Mucosa of descending colon (tissue), 3 donors: ENCODE measurements around the gene LMO7. TPM values are rescaled to one million over a fixed set of nuclear protein-coding genes. Genes with fewer than 3 reads are reported as not detected.

Source experiments
- ATAC-seq: fragments of 200-7000 bp; cut with Tn5 transposase; one replicate; pipeline ENCODE4 v1.9.1; 2020; ENCODE audit warnings: mild to moderate bottlenecking, moderate library complexity
- DNase-seq, 3 donors: peaks; one replicate each; pipeline ENCODE4 v3.0.0-alpha.2; 2020
- H3K36me3 ChIP-seq: fragments of 200-600 bp; one replicate; pipeline ENCODE4 v1.8.0; 2021; ENCODE audit warnings: low read depth, mild to moderate bottlenecking
- H3K4me1 ChIP-seq: fragments of 200-600 bp; one replicate; pipeline ENCODE4 v1.8.0; 2021; ENCODE audit warnings: low read depth, mild to moderate bottlenecking
- H3K4me3 ChIP-seq: fragments of 200-600 bp; one replicate; pipeline ENCODE4 v1.8.0; 2021; ENCODE audit warnings: mild to moderate bottlenecking
- H3K9me3 ChIP-seq: fragments of 200-600 bp; one replicate; pipeline ENCODE4 v1.8.0; 2021; ENCODE audit warnings: mild to moderate bottlenecking
- intact Hi-C, 2 donors: fragments of 100-400 bp; cut with DNase I in 1 of 2; cut with micrococcal nuclease in 1 of 2; formaldehyde crosslinking; loops; one replicate each; pipeline versions ENCODE4 v1.11.0 to v1.11.1; 2022; cut with DNase I, micrococcal nuclease
- total RNA-seq, 3 donors: library from RNA; stranded (reverse); fragmentation: NEBNext Ultra II Directional in 2 of 3; extraction: Animal tissue kit (Norgen Biotek cat#: 25700) in 2 of 3; gene quantifications; one replicate each; pipeline versions ENCODE4 v1.2.1 to v1.2.4, GENCODE V29; 2021 to 2023
- TF ChIP-seq, protein P1 (sequence below): fragments of 200-600 bp; IDR thresholded peaks from one replicate; pipeline ENCODE4 v1.8.0; 2022; ENCODE audit warnings: antibody characterized with exemption, mild to moderate bottlenecking
- donor health status: DM: no; HTN: no; CAD: no; lungs with moderate emphysema.
- donor health status: DM: no; HTN: no; CAD: no.
- donor health status: DM: no; HTN: yes; CAD: no.

LMO7 gene
- total RNA-seq, 3 donors from 2014 or later: 127 to 243 (median 212) TPM

DNA sequence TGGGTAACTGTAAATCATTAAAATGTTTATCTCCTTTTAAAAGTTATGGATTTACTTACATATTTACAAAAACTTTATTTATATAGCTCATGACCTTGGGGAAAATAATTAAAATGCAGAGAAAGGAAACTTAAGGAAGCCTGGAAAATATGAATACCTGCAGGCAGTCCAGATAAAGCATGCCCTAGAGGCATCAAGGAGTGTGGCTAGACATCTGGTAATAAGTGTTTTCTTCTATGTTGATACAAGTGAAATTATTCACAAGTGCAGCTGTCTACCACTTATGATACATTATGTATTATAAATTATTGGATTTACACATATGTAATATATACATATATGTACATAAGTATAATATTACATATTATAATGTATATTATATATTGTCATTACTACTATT, 207.9 kb downstream of the LMO7 start:
- intact Hi-C loops: no loop called here
- no peaks in the 10 kb centered on the region for H3K36me3 ChIP-seq
- TF ChIP-seq, protein P1, sequence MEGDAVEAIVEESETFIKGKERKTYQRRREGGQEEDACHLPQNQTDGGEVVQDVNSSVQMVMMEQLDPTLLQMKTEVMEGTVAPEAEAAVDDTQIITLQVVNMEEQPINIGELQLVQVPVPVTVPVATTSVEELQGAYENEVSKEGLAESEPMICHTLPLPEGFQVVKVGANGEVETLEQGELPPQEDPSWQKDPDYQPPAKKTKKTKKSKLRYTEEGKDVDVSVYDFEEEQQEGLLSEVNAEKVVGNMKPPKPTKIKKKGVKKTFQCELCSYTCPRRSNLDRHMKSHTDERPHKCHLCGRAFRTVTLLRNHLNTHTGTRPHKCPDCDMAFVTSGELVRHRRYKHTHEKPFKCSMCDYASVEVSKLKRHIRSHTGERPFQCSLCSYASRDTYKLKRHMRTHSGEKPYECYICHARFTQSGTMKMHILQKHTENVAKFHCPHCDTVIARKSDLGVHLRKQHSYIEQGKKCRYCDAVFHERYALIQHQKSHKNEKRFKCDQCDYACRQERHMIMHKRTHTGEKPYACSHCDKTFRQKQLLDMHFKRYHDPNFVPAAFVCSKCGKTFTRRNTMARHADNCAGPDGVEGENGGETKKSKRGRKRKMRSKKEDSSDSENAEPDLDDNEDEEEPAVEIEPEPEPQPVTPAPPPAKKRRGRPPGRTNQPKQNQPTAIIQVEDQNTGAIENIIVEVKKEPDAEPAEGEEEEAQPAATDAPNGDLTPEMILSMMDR: no peak
- no peak for ATAC-seq
- H3K4me3 ChIP-seq: no peak overlapping the region
- no peak for DNase-seq
- H3K4me1 ChIP-seq: no peaks in the 10 kb centered on the region
- H3K9me3 ChIP-seq: no peaks in the 10 kb centered on the region

DNA sequence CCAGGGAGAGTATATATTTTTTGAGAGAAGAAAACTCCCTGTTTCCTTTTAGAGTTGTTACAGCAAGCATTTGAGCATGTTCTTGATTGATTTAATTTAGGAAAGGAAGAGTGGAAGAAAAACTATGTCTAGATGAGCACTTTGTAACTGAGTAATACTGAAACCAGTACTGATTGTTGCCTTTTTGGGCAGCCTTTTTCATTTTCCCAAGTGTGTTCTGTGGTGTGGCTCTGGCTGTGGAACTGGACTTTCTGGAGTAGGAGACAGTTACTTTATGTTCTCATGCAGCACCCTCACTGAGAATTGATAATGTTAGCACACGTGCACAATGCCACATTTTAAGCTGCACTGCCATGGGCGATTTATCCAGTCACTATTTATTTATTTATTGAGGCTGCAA, 211.5 kb downstream of the LMO7 start:
- ATAC-seq (no peak), DNase-seq (no peak)
- no peaks in the 10 kb centered on the region for H3K9me3 ChIP-seq
- no peak overlapping the region for H3K4me3 ChIP-seq
- no peaks in the 10 kb centered on the region for H3K4me1 ChIP-seq
- TF ChIP-seq, protein P1: no peak
- intact Hi-C loops: no loop called here
- no peaks in the 10 kb centered on the region for H3K36me3 ChIP-seq

DNA sequence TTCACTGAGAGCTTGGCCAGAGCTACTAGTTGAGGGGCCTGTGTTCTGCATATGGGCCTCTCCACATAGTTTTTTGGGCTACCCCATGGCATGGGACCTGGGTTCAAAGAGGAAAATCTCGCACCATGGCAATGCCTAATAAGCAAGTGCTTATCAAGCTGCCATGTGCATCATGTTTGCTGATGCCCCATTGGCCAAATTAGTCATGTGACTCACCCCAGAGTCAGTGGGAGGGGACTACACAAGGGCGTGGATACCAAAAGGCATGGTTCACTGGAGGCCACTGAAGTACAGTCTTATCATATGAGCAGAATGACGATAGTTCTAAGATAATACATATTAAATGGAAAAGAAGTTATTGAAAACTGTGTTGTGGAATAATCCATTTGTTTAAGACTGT, 214.8 kb downstream of the LMO7 start:
- DNase-seq (no peak), ATAC-seq (peak; percentile 60)
- H3K36me3 ChIP-seq: peaks cover 4% of the 10 kb centered on the region
- intact Hi-C loops: no loop called here
- no peaks in the 10 kb centered on the region for H3K9me3 ChIP-seq
- H3K4me1 ChIP-seq: no peaks in the 10 kb centered on the region
- TF ChIP-seq, protein P1: no peak
- H3K4me3 ChIP-seq: no peak overlapping the region

DNA sequence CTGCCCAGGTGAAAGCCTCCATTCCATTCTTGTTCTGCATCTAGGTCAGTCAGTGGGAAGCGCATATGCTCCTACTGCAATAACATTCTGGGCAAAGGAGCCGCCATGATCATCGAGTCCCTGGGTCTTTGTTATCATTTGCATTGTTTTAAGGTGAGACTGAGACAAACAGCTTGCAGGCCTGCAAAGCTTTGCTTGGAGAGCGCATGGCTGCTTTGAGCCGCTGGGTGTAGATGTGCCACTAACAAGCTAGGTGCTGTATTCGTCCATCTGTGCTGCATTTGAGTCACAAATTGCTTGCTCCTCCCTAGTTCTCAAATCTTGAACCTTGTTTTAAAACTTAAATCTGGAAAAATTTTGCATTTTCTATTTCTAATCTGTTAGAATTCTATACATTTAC, 219.1 kb downstream of the LMO7 start:
- no peak for ATAC-seq
- Histone ChIP-seq H3K4me1 (no peaks in the 10 kb centered on the region), H3K9me3 (no peaks in the 10 kb centered on the region), H3K36me3 (peaks cover 4% of the 10 kb centered on the region), H3K4me3 (no peak overlapping the region)
- no peak for DNase-seq
- intact Hi-C loops: no loop called here
- TF ChIP-seq, protein P1: no peak

DNA sequence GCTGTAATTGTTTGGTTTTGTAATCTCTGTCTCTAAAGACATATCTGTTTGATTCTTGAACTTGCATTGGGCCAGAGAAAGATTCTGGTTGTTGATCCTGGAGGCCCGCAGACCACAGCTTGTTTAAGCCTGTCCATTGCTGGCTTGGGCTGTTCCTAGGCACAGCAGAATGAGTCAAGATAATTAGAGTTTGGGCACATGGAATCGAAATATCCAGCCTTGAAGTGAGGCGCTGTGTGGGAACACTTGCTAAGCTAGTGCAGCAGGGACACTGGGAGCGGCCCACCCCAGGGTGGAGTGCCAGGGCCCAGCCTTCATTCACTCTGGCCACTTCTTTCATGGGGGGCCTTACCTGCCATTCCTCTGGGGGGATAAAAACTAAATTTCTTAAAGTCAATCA, 219.7 kb downstream of the LMO7 start:
- Histone ChIP-seq H3K4me3 (no peak overlapping the region), H3K36me3 (peaks cover 4% of the 10 kb centered on the region), H3K4me1 (no peaks in the 10 kb centered on the region), H3K9me3 (no peaks in the 10 kb centered on the region)
- TF ChIP-seq, protein P1: no peak
- ATAC-seq: no peak
- intact Hi-C loops: no loop called here
- DNase-seq: no peak

DNA sequence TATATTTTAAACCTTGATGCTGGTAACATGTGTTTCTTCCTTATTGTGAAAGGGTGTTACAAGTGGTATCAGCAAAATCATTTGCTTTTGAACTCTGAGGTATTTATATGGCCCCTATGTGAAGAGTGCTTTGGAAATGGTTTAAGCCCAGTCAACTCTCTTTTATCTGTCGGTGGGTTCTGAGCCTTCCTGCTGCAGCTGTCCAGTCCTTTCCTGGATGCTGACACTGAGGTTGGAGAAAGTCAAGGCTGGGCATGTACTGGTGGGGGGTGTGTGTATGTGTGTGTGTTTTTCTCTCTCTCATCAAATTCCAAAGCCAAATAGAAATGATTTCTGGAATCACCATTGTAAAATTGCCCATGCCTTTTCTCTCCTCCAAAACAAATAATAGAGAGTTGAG, 221.2 kb downstream of the LMO7 start:
- TF ChIP-seq, protein P1: no peak
- no peaks in the 10 kb centered on the region for H3K9me3 ChIP-seq
- DNase-seq (no peak), ATAC-seq (no peak)
- intact Hi-C loops: no loop called here
- no peak overlapping the region for H3K4me3 ChIP-seq
- no peaks in the 10 kb centered on the region for H3K4me1 ChIP-seq
- H3K36me3 ChIP-seq: peaks cover 4% of the 10 kb centered on the region
